ENCODE results near the gene PBX3.

The PBX3 gene

GRCh38 chr9:125749287-125749935 lies 2.2 kb downstream of the PBX3 start:
- no peak for TF ChIP-seq CTCF (IDR thresholded peaks at IDR 0.05; ENCODE audit: extremely low read depth, missing control alignments)
- DNase-seq (ENCODE audit: low spot score), result no peak

GRCh38 chr9:125749951-125750626 lies 2.9 kb downstream of the PBX3 start:
- no peak for DNase-seq (ENCODE audit: low spot score)

GRCh38 chr9:125750627-125751011 lies 3.4 kb downstream of the PBX3 start:
- no peak for TF ChIP-seq CTCF (IDR thresholded peaks at IDR 0.05; ENCODE audit: extremely low read depth, missing control alignments)
- no peak for DNase-seq (ENCODE audit: low spot score)

More at GRCh38 chr9:125749951-125750626, 2.9 kb downstream of the PBX3 start:
- no peak for TF ChIP-seq CTCF (IDR thresholded peaks at IDR 0.05; ENCODE audit: extremely low read depth, missing control alignments)

- no peak for DNase-seq (ENCODE audit: low spot score)
- TF ChIP-seq CTCF (IDR thresholded peaks at IDR 0.05; ENCODE audit: extremely low read depth, missing control alignments), result no peak
Measured at GRCh38 chr9:125752070-125752628, 5.0 kb downstream of the PBX3 start.

- TF ChIP-seq CTCF (IDR thresholded peaks at IDR 0.05; ENCODE audit: extremely low read depth, missing control alignments), result no peak
- DNase-seq (ENCODE audit: low spot score), result no peak
Measured at GRCh38 chr9:125754096-125754495, 6.9 kb downstream of the PBX3 start.

- no peak for DNase-seq (ENCODE audit: low spot score)
- TF ChIP-seq CTCF (IDR thresholded peaks at IDR 0.05; ENCODE audit: extremely low read depth, missing control alignments), result no peak
Measured at GRCh38 chr9:125755340-125755739, 8.2 kb downstream of the PBX3 start.

GRCh38 chr9:125756518-125756917 lies 9.3 kb downstream of the PBX3 start:
- no peak for TF ChIP-seq CTCF (IDR thresholded peaks at IDR 0.05; ENCODE audit: extremely low read depth, missing control alignments)
- DNase-seq (ENCODE audit: low spot score), result no peak

Data from GM20000 (cell line).